Fibroblast of skin of scalp (primary cell): Measurements from ENCODE around the gene OST4. TPM values are rescaled to one million over a fixed set of nuclear protein-coding genes. Genes with fewer than 3 reads are reported as not detected.
"Not testable (repeated sequence)": the region's sequence is repeated elsewhere in the genome, so short reads cannot be mapped to it uniquely, and the experiment has no call there.

Experiments
- DNase-seq: peaks from one replicate; pipeline ENCODE4 v3.0.0-alpha.2; 2013
- polyA plus RNA-seq, 2 experiments: library from polyadenylated mRNA; unstranded; fragments of 120-200 nt; gene quantifications; one replicate each; pipeline ENCODE4 v1.2.1, GENCODE V29; 2013; ENCODE audit not compliant: insufficient read length in 2 of 2

Gene OST4
- polyA plus RNA-seq (2013, experiment 1 of 2; ENCODE audit: insufficient read length): 505 TPM
- polyA plus RNA-seq (2013, experiment 2 of 2; ENCODE audit: insufficient read length): 488 TPM

GRCh38 chr2:27071277-27071989 is at the start of gene OST4:
Gene OST4, minus strand, starts transcription at chr2:27071654.
- DNase-seq: peak; percentile 95

GRCh38 chr2:27119330-27119670 is 47.8 kb upstream of the OST4 start:
- DNase-seq: not testable (repeated sequence)

- no peak for DNase-seq
Measured at GRCh38 chr2:27118525-27119329, 47.3 kb upstream of the OST4 start, which contains the start of gene CGREF1. Gene CGREF1, minus strand, starts transcription at chr2:27119128. Its CDS starts 14,762 bp downstream, at chr2:27104366.

GRCh38 chr2:27117995-27118524 is 46.6 kb upstream of the OST4 start:
- no peak for DNase-seq

- no peak for DNase-seq
Measured at GRCh38 chr2:27115519-27115918, 44.1 kb upstream of the OST4 start.

- not testable (repeated sequence) for DNase-seq
Measured at GRCh38 chr2:27111392-27112078, 40.1 kb upstream of the OST4 start.

GRCh38 chr2:27110603-27111352 is 39.3 kb upstream of the OST4 start:
- not testable (repeated sequence) for DNase-seq

- no peak for DNase-seq
Measured at GRCh38 chr2:27109083-27109482, 37.6 kb upstream of the OST4 start.

- DNase-seq: no peak
Measured at GRCh38 chr2:27108221-27108620, 36.8 kb upstream of the OST4 start.

GRCh38 chr2:27105981-27106380 is 34.5 kb upstream of the OST4 start:
- no peak for DNase-seq

GRCh38 chr2:27102329-27102728 is 30.9 kb upstream of the OST4 start:
- DNase-seq: no peak

- no peak for DNase-seq
Measured at GRCh38 chr2:27100036-27100435, 28.6 kb upstream of the OST4 start.

GRCh38 chr2:27099334-27099955 is 28.0 kb upstream of the OST4 start:
- DNase-seq: no peak

GRCh38 chr2:27097341-27097740 is 25.9 kb upstream of the OST4 start:
- no peak for DNase-seq

- no peak for DNase-seq
Measured at GRCh38 chr2:27096748-27097297, 25.4 kb upstream of the OST4 start.

- peak; percentile 53 for DNase-seq
Measured at GRCh38 chr2:27095745-27096651, 24.5 kb upstream of the OST4 start.

- DNase-seq: no peak
Measured at GRCh38 chr2:27095427-27095744, 23.9 kb upstream of the OST4 start.

GRCh38 chr2:27094353-27094984 is 23.0 kb upstream of the OST4 start:
- DNase-seq: no peak

GRCh38 chr2:27093430-27094352 is 22.2 kb upstream of the OST4 start:
- no peak for DNase-seq
